IMR-90 (cell line): ENCODE measurements around the gene FFAR3. TPM values are rescaled to one million over a fixed set of nuclear protein-coding genes. Genes with fewer than 3 reads are reported as not detected.

Experiments used
- ATAC-seq: fragments of 200-7000 bp; cut with Tn5 transposase; 2 replicates; pipeline ENCODE4 v1.9.1; 2020; ENCODE audit warnings: low read depth, mild to moderate bottlenecking, moderate library complexity
- BruUV-seq: library from RNA; stranded (reverse); fragments of 400-500 nt; replicated peaks from 2 replicates; lab custom pipeline; 2021; lab: Mats Ljungman, UMichigan
- CTCF ChIA-PET: fragments of 300-600 bp; formaldehyde crosslinking; extraction: SDS; loops from one replicate; lab custom pipeline; 2021; ENCODE audit warnings: antibody characterized with exemption; lab: Yijun Ruan, JAX
- POLR2A ChIA-PET: fragments of 300-600 bp; sonication (Branson Sonifier 250); formaldehyde crosslinking; loops from one replicate; lab custom pipeline; 2022; ENCODE audit warnings: antibody characterized with exemption; ENCODE audit not compliant: unreplicated experiment; lab: Charles Lee
- DNase-seq: peaks from one replicate; pipeline ENCODE4 v3.0.0; 2013
- H2AFZ ChIP-seq: replicated peaks from 2 replicates; pipeline ENCODE3; 2013; ENCODE audit warnings: low read length, mild to moderate bottlenecking; ENCODE audit not compliant: poor library complexity
- H2AK5ac ChIP-seq: 2 replicates; pipeline ENCODE4 v1.6.1; 2013; ENCODE audit warnings: low read depth, low read length, inconsistent platforms
- H2AK9ac ChIP-seq: replicated peaks from 2 replicates; pipeline ENCODE3; 2013; ENCODE audit warnings: mild to moderate bottlenecking, low read depth, low read length, moderate library complexity; ENCODE audit not compliant: poor library complexity
- H2BK120ac ChIP-seq: 2 replicates; pipeline ENCODE4 v1.6.1; 2013; ENCODE audit warnings: low read depth, low read length, inconsistent platforms
- H2BK15ac ChIP-seq: 3 replicates; pipeline ENCODE4 v1.6.1; 2013; ENCODE audit warnings: low read depth, low read length, inconsistent platforms
- H2BK20ac ChIP-seq: 2 replicates; pipeline ENCODE4 v1.6.1; 2013; ENCODE audit warnings: low read depth, mild to moderate bottlenecking, inconsistent platforms, low read length, moderate library complexity
- H2BK5ac ChIP-seq: 2 replicates; pipeline ENCODE4 v1.6.1; 2013; ENCODE audit warnings: mild to moderate bottlenecking, low read depth, low read length, inconsistent platforms; ENCODE audit not compliant: poor library complexity, severe bottlenecking
- H3K14ac ChIP-seq: replicated peaks from 2 replicates; pipeline ENCODE4 v1.6.1; 2013; ENCODE audit warnings: low read depth, low read length, inconsistent platforms
- H3K18ac ChIP-seq: 2 replicates; pipeline ENCODE4 v1.6.1; 2013; ENCODE audit warnings: low read depth, low read length, control low read depth
- H3K23ac ChIP-seq: 2 replicates; pipeline ENCODE4 v1.6.1; 2013; ENCODE audit warnings: low read depth, low read length, inconsistent platforms
- H3K27ac ChIP-seq: 2 replicates; pipeline ENCODE4 v1.5.1; 2013; ENCODE audit warnings: mild to moderate bottlenecking, control low read depth, low read length; ENCODE audit not compliant: insufficient read depth
- H3K27me3 ChIP-seq: 2 replicates; pipeline ENCODE4 v1.6.1; 2013; ENCODE audit warnings: low read length; ENCODE audit not compliant: control insufficient read depth, insufficient read depth
- H3K36me3 ChIP-seq: 2 replicates; pipeline ENCODE4 v1.6.1; 2013; ENCODE audit warnings: low read length, mixed read lengths; ENCODE audit not compliant: control insufficient read depth, insufficient read depth
- H3K4ac ChIP-seq: 2 replicates; pipeline ENCODE4 v1.6.1; 2013; ENCODE audit warnings: low read depth, low read length, inconsistent platforms
- H3K4me1 ChIP-seq: 2 replicates; pipeline ENCODE4 v1.6.1; 2013; ENCODE audit warnings: low read length, mixed read lengths; ENCODE audit not compliant: control insufficient read depth, insufficient read depth
- H3K4me2 ChIP-seq: 2 replicates; pipeline ENCODE4 v1.6.1; 2013; ENCODE audit warnings: low read depth, mild to moderate bottlenecking, control low read depth, low read length, moderate library complexity
- H3K4me3 ChIP-seq: 2 replicates; pipeline ENCODE4 v1.5.1; 2013; ENCODE audit warnings: low read depth, mild to moderate bottlenecking, control low read depth, low read length, moderate library complexity; ENCODE audit not compliant: insufficient read depth
- H3K56ac ChIP-seq: 2 replicates; pipeline ENCODE4 v1.6.1; 2013; ENCODE audit warnings: low read length, inconsistent platforms; ENCODE audit not compliant: insufficient read depth; ENCODE audit errors: extremely low read depth
- H3K79me1 ChIP-seq, 2 experiments: 2 replicates each; pipeline ENCODE4 v1.6.1; 2013; ENCODE audit warnings: low read length in 2 of 2, inconsistent platforms in 1 of 2, low read depth in 1 of 2
- H3K9ac ChIP-seq: 2 replicates; pipeline ENCODE4 v1.6.1; 2013; ENCODE audit warnings: low read depth, low read length, control low read depth
- H3K9me1 ChIP-seq: 2 replicates; pipeline ENCODE4 v1.6.1; 2013; ENCODE audit warnings: low read length, inconsistent platforms; ENCODE audit not compliant: insufficient read depth
- H3K9me3 ChIP-seq: 2 replicates; pipeline ENCODE4 v1.6.1; 2013; ENCODE audit warnings: low read length; ENCODE audit not compliant: control insufficient read depth, insufficient read depth
- H4K20me1 ChIP-seq: 2 replicates; pipeline ENCODE4 v1.6.1; 2013; ENCODE audit warnings: low read length, inconsistent platforms; ENCODE audit not compliant: insufficient read depth
- H4K5ac ChIP-seq: 2 replicates; pipeline ENCODE4 v1.6.1; 2013; ENCODE audit warnings: mild to moderate bottlenecking, low read depth, low read length, control low read depth
- H4K8ac ChIP-seq, 2 experiments: 2 replicates each; pipeline ENCODE4 v1.6.1; 2013; ENCODE audit warnings: low read depth in 2 of 2, low read length in 2 of 2, control low read depth in 1 of 2, inconsistent platforms in 1 of 2
- H4K91ac ChIP-seq: 2 replicates; pipeline ENCODE4 v1.6.1; 2013; ENCODE audit warnings: low read depth, low read length, inconsistent platforms; ENCODE audit not compliant: insufficient read depth
- BHLHE40 ChIP-seq: fragments of 150-350 bp; IDR thresholded peaks from 2 replicates; pipeline ENCODE4 v1.6.1; 2016; ENCODE audit warnings: mild to moderate bottlenecking, low read depth, low read length
- CEBPB ChIP-seq: IDR thresholded peaks from 2 replicates; pipeline ENCODE4 v1.6.1; 2012; ENCODE audit warnings: low read depth, low read length, improper control_type of control experiment
- CHD1 ChIP-seq: IDR thresholded peaks from 2 replicates; pipeline ENCODE4 v1.6.1; 2012; ENCODE audit warnings: low read depth, low read length, improper control_type of control experiment
- FOS ChIP-seq: fragments of 150-350 bp; IDR thresholded peaks from 2 replicates; pipeline ENCODE4 v1.6.1; 2016; ENCODE audit warnings: low read depth, low read length
- MAZ ChIP-seq: IDR thresholded peaks from 2 replicates; pipeline ENCODE4 v1.6.1; 2012; ENCODE audit warnings: low read depth, mild to moderate bottlenecking, low read length, improper control_type of control experiment, moderate library complexity, borderline replicate concordance
- NFE2L2 ChIP-seq: fragments of 150-350 bp; IDR thresholded peaks from 2 replicates; pipeline ENCODE4 v1.6.1; 2016; ENCODE audit warnings: low read depth, mild to moderate bottlenecking, low read length
- POLR2A ChIP-seq: IDR thresholded peaks from 2 replicates; pipeline ENCODE4 v1.6.1; 2012; ENCODE audit warnings: mild to moderate bottlenecking, low read depth, low read length
- RAD21 ChIP-seq: IDR thresholded peaks from 2 replicates; pipeline ENCODE4 v1.6.1; 2012; ENCODE audit warnings: low read length, improper control_type of control experiment
- RFX5 ChIP-seq: IDR thresholded peaks from 2 replicates; pipeline ENCODE4 v1.8.0; 2012; ENCODE audit warnings: low read depth, mild to moderate bottlenecking, low read length, moderate library complexity
- WGBS, 2 experiments: methylation state at CpG; one replicate each; pipeline versions ENCODE4 v1.1.5 to v1.1.7; 2013; ENCODE audit warnings: missing lambda C conversion rate in 2 of 2; ENCODE audit not compliant: insufficient read length in 1 of 2; ENCODE audit errors: extremely low coverage in 2 of 2; 5-methylcytosine and 5-hydroxymethylcytosine counted together
- dilution Hi-C: fragments of 300-500 bp; cut with HindIII; formaldehyde crosslinking; loops from one replicate; pipeline ENCODE4 v1.14.3; 2018; ENCODE audit warnings: low sequenced_read_pairs; ENCODE audit not compliant: unreplicated experiment
- in situ Hi-C: fragments of 300-500 bp; cut with MboI; formaldehyde crosslinking; loops from 3 replicates; pipeline ENCODE4 v1.14.3; 2019; ENCODE audit warnings: low sequenced_read_pairs, inconsistent platforms, mixed read lengths
- intact Hi-C: fragments of 100-400 bp; cut with micrococcal nuclease; formaldehyde crosslinking; loops from 2 replicates; pipeline ENCODE4 v1.10.0; 2022
- polyA plus RNA-seq, 3 experiments: library from polyadenylated mRNA; depleted of rRNA; stranded (reverse); fragments of >200 nt; gene quantifications; 2 replicates each; pipeline ENCODE4 v1.2.3, GENCODE V29; 2012; ENCODE audit warnings: low replicate concordance in 1 of 3
- total RNA-seq: library from RNA; depleted of rRNA; stranded (reverse); fragments of >200 nt; gene quantifications from 2 replicates; pipeline ENCODE4 v1.2.3, GENCODE V29; 2012
- TF ChIP-seq, protein P1 (sequence below): conservative IDR thresholded peaks from 2 replicates; pipeline ENCODE4 v1.5.1; 2012; ENCODE audit warnings: mild to moderate bottlenecking, low read depth, low read length, improper control_type of control experiment
- TF ChIP-seq, protein P2 (sequence below): fragments of 150-350 bp; IDR thresholded peaks from 2 replicates; pipeline ENCODE4 v1.6.1; 2016; ENCODE audit warnings: low read depth, mild to moderate bottlenecking, low read length, moderate library complexity, borderline replicate concordance
- TF ChIP-seq, protein P3 (sequence below): fragments of 150-350 bp; IDR thresholded peaks from 2 replicates; pipeline ENCODE4 v1.6.1; 2017; ENCODE audit warnings: mild to moderate bottlenecking, antibody characterized with exemption, low read length, low read depth

The FFAR3 gene
- total and polyA plus RNA-seq, 2 of the 4 experiments (the other 2 are of a cell fraction): not detected

DNA sequence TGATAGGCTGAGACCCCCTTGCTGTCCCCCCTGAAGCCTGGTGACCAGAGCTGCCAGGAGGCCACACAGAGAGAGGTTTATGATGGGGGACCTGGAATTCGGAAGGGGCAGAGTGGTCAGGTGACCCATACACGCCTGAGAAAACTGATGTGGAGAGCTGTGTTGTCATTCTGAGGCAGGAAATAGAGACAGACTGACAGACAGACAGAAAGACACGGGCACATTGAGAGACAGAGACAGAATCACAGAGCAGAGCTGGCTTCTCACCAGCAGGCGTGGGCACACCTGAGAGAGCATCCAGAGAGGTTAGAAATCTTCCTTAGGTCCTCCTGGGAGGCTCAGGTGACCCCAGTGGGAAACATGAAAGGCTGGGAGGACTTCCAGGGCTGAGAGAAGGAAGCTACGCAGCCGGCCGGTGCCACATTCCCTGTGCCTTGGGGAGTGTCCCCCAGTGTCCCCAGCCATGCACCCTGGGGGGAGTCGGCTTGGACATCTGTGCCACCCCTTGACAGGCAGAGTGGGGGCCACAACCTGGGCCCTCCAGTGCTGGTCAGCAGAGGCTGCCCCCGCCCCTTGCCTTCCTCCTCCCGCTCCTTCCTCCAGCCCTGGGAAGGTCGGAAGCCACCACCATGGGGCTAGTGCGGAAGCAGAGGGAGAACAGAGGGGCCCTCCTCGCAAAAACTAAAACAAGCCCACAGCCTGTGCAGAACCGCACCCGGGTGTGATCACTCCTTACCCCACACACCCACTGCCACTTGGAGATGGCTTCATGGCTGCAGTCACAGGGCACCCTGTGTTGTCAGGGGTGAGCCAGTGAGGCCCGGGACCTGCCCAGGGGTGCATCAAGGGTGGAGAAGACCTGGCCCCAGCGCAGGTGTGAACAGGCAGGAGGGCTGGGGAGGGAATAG, 8.4 kb upstream of the FFAR3 start (continued):
- TF ChIP-seq RFX5 (no peak), CHD1 (no peak)

DNA sequence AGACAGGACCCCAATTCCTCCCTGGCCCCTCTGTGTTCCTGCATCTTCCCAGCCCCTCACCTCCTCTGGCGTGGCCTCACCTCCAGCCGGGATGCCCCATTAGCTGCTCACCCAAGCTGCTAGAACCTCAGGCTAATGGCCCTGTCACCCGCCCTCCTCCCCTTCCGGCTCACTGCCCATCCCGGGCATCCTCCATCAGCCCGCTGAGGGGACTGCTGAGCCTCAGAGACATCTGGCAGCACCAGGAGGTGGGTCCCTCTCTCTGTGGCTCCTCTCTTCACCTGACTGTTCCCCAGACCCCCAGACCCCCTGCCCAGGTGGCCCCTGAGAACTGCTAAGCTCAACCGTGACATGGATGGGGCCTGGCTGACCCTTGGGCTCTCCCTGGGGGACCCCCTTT, 7.7 kb upstream of the FFAR3 start:
- intact Hi-C loops: loop anchor here (10.0 kb wide), 1 partner anchor 114 kb away; no protein-coding TSS in a partner anchor
- Histone ChIP-seq H3K4me1 (no peaks in the 10 kb centered on the region), H3K4me2 (no peak overlapping the region), H3K27ac (no peak overlapping the region), H3K14ac (no peak overlapping the region), H3K9me3 (no peaks in the 10 kb centered on the region), H2AK9ac (no peak overlapping the region), H2BK15ac (no peak overlapping the region), H3K4ac (no peak overlapping the region), H3K4me3 (no peak overlapping the region), H2AK5ac (no peak overlapping the region), H3K79me1 (no peaks in the 10 kb centered on the region), H3K9ac (no peak overlapping the region), H3K27me3 (peaks cover 15% of the 10 kb centered on the region), H2BK20ac (no peak overlapping the region), H3K36me3 (no peaks in the 10 kb centered on the region), H2AFZ (no peak overlapping the region), H3K23ac (no peak overlapping the region), H4K91ac (no peak overlapping the region), H3K56ac (no peak overlapping the region), H2BK5ac (no peak overlapping the region), H3K18ac (no peak overlapping the region), H4K5ac (no peak overlapping the region), H2BK120ac (no peak overlapping the region), H4K20me1 (no peaks in the 10 kb centered on the region), H4K8ac (no peak overlapping the region), H3K9me1 (no peaks in the 10 kb centered on the region)
- WGBS, 2 experiments: no CpG with 5 or more reads among the region's 7 CpGs
- ChIA-PET POLR2A (no interaction called here), CTCF (no interaction called here)
- in situ Hi-C loops: no loop called here
- DNase-seq (no peak), ATAC-seq (no peak)
- BruUV-seq: no TSS peak
- dilution Hi-C loops: no loop called here
- TF ChIP-seq, protein P1, sequence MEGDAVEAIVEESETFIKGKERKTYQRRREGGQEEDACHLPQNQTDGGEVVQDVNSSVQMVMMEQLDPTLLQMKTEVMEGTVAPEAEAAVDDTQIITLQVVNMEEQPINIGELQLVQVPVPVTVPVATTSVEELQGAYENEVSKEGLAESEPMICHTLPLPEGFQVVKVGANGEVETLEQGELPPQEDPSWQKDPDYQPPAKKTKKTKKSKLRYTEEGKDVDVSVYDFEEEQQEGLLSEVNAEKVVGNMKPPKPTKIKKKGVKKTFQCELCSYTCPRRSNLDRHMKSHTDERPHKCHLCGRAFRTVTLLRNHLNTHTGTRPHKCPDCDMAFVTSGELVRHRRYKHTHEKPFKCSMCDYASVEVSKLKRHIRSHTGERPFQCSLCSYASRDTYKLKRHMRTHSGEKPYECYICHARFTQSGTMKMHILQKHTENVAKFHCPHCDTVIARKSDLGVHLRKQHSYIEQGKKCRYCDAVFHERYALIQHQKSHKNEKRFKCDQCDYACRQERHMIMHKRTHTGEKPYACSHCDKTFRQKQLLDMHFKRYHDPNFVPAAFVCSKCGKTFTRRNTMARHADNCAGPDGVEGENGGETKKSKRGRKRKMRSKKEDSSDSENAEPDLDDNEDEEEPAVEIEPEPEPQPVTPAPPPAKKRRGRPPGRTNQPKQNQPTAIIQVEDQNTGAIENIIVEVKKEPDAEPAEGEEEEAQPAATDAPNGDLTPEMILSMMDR: no peak
- no peak for TF ChIP-seq RAD21
- TF ChIP-seq MAZ: no peak
- TF ChIP-seq, protein P2, sequence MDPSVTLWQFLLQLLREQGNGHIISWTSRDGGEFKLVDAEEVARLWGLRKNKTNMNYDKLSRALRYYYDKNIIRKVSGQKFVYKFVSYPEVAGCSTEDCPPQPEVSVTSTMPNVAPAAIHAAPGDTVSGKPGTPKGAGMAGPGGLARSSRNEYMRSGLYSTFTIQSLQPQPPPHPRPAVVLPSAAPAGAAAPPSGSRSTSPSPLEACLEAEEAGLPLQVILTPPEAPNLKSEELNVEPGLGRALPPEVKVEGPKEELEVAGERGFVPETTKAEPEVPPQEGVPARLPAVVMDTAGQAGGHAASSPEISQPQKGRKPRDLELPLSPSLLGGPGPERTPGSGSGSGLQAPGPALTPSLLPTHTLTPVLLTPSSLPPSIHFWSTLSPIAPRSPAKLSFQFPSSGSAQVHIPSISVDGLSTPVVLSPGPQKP: no peak
- TF ChIP-seq NFE2L2: no peak
- TF ChIP-seq CEBPB: no peak
- no peak for TF ChIP-seq CHD1
- TF ChIP-seq POLR2A: no peak
- no peak for TF ChIP-seq RFX5
- TF ChIP-seq, protein P3, sequence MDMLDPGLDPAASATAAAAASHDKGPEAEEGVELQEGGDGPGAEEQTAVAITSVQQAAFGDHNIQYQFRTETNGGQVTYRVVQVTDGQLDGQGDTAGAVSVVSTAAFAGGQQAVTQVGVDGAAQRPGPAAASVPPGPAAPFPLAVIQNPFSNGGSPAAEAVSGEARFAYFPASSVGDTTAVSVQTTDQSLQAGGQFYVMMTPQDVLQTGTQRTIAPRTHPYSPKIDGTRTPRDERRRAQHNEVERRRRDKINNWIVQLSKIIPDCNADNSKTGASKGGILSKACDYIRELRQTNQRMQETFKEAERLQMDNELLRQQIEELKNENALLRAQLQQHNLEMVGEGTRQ: no peak
- TF ChIP-seq FOS: no peak
- no peak for TF ChIP-seq BHLHE40
